Spleen (tissue), 11 donors: Measurements from ENCODE around the gene RFXAP. TPM values are rescaled to one million over a fixed set of nuclear protein-coding genes. Genes with fewer than 3 reads are reported as not detected.

Experiments
- DNase-seq: peaks from one replicate; pipeline ENCODE4 v3.0.0-alpha.2; 2020
- H3K27ac ChIP-seq, 8 donors: fragments of 200-600 bp; sonication (generic) in 7 of 8; 1 replicate in 4 of 8; 2 replicates in 4 of 8; pipeline versions ENCODE4 v1.5.0 to v1.8.0; 2016 to 2021; ENCODE audit warnings: inconsistent platforms in 4 of 8, mild to moderate bottlenecking in 4 of 8, moderate library complexity in 1 of 8
- H3K27me3 ChIP-seq, 7 donors: fragments of 200-600 bp; sonication (generic) in 6 of 7; replicated peaks in 1 of 7; 1 replicate in 4 of 7; 2 replicates in 3 of 7; pipeline versions ENCODE4 v1.5.0 to v1.8.0; 2016 to 2021; ENCODE audit warnings: inconsistent platforms in 3 of 7, mild to moderate bottlenecking in 1 of 7
- H3K36me3 ChIP-seq, 6 donors: fragments of 200-600 bp; sonication (generic) in 5 of 6; 1 replicate in 4 of 6; 2 replicates in 2 of 6; pipeline versions ENCODE4 v1.5.0 to v1.8.0; 2016 to 2021; ENCODE audit warnings: inconsistent platforms in 2 of 6
- H3K4me1 ChIP-seq, 6 donors: fragments of 200-600 bp; sonication (generic) in 5 of 6; 1 replicate in 3 of 6; 2 replicates in 3 of 6; pipeline versions ENCODE4 v1.5.0 to v1.8.0; 2016 to 2021; ENCODE audit warnings: inconsistent platforms in 3 of 6
- H3K4me3 ChIP-seq, 8 donors: fragments of 200-600 bp; sonication (generic) in 7 of 8; 1 replicate in 4 of 8; 2 replicates in 4 of 8; pipeline versions ENCODE4 v1.5.0 to v1.8.0; 2016 to 2021; ENCODE audit warnings: inconsistent platforms in 4 of 8, mild to moderate bottlenecking in 4 of 8, moderate library complexity in 2 of 8
- H3K9me3 ChIP-seq, 8 donors: fragments of 200-600 bp; sonication (generic) in 7 of 8; 1 replicate in 4 of 8; 2 replicates in 4 of 8; pipeline versions ENCODE4 v1.5.0 to v1.8.0; 2016 to 2021; ENCODE audit warnings: inconsistent platforms in 4 of 8
- CTCF ChIP-seq, 11 experiments: fragments of 200-600 bp in 7 of 11; fragments of 450-650 bp in 4 of 11; sonication (generic) in 4 of 11; IDR thresholded peaks in 8 of 11; conservative IDR thresholded peaks in 3 of 11; 1 replicate in 7 of 11; 2 replicates in 4 of 11; pipeline versions ENCODE4 v1.4.0 to v1.8.0; 2016 to 2021; ENCODE audit warnings: antibody characterized with exemption in 11 of 11, inconsistent platforms in 4 of 11, mild to moderate bottlenecking in 1 of 11
- POLR2A ChIP-seq, 3 donors: fragments of 450-650 bp; IDR thresholded peaks; one replicate each; pipeline ENCODE4 v1.5.1; 2017; ENCODE audit warnings: antibody characterized with exemption in 3 of 3, mild to moderate bottlenecking in 1 of 3
- POLR2AphosphoS5 ChIP-seq, 3 donors: sonication (generic); formaldehyde crosslinking; IDR thresholded peaks; one replicate each; pipeline ENCODE4 v1.5.1; 2017; ENCODE audit warnings: antibody characterized with exemption in 3 of 3
- WGBS, 5 donors: extraction: QIAGEN DNeasy Blood & Tissue Kit in 3 of 5; methylation state at CpG; one replicate each; pipeline versions ENCODE4 v1.1.5 to v1.1.7; 2013 to 2018; 5-methylcytosine and 5-hydroxymethylcytosine counted together
- intact Hi-C: fragments of 100-400 bp; cut with DNase I; formaldehyde crosslinking; loops from one replicate; pipeline ENCODE4 v1.15.0; 2023; ENCODE audit warnings: low total_unique reads
- polyA plus RNA-seq, 3 donors: library from polyadenylated mRNA; stranded (reverse); fragments of 200-250 nt; gene quantifications; one replicate each; pipeline ENCODE4 v1.2.1, GENCODE V29; 2013
- total RNA-seq, 7 donors: library from RNA; depleted of rRNA in 3 of 7; stranded (reverse); fragments of >200 nt in 3 of 7; fragmentation: NEBNext Ultra II Directional in 4 of 7; extraction: Animal tissue kit (Norgen Biotek cat#: 25700) in 4 of 7; gene quantifications; one replicate each; pipeline versions ENCODE4 v1.1.0 to v1.2.1, GENCODE V29; 2016 to 2021
- donor health status: healthy with polysubstance abuse.
- donor health status: DM: no; HTN: no; CAD: no; lungs with moderate emphysema.
- donor health status: DM: no; HTN: no; CAD: no.
- donor health status: Bipolar disorder and iron deficiency.
- donor health status: healthy.
- donor health status: DM: no; HTN: no; CAD: no.
- donor health status: DM: yes; HTN: yes; CAD: no.

Gene RFXAP
- total and polyA plus RNA-seq, 10 donors, result 4.6 to 9.3 (median 6.5) TPM

DNA sequence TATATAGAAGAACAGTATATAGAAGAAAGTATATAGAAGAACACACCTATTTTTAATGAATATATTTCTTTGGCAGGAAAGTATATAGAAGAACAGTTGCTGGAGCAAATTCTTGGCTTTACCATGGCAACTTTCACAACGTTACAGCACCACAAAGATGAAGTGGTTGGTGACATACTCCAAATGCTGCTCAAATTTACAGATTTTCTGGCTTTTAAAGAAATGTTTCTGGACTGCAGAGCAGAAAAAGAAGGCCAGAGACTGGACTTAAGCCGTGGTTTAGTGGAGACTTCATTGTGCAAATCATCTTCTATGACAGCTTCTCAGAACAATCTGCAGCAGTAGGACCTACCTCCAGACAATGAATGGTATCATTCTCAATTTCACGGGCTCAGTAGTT lies 24.3 kb upstream of the RFXAP start:
- intact Hi-C loops, result no loop called here
- H3K4me3 ChIP-seq, result no peak overlapping the region
- WGBS, 5 donors, result 69 to 87% (median 79%) methylated on average over 3 of the region's 3 CpGs
- H3K27ac ChIP-seq, result no peak overlapping the region
- no peaks in the 10 kb centered on the region for H3K4me1 ChIP-seq
- no peaks in the 10 kb centered on the region for H3K9me3 ChIP-seq
- TF ChIP-seq POLR2AphosphoS5 (IDR thresholded peaks at IDR 0.05) (no peak), CTCF (IDR thresholded peaks at IDR 0.05 in 8 of 11, conservative IDR thresholded peaks at IDR 0.05 in 3 of 11) (no peak), POLR2A (IDR thresholded peaks at IDR 0.05) (no peak)
- H3K27me3 ChIP-seq, result peaks cover 0 to 3% (median 0%) of the 10 kb centered on the region in 7 donors
- H3K36me3 ChIP-seq, result no peaks in the 10 kb centered on the region
- no peak for DNase-seq

DNA sequence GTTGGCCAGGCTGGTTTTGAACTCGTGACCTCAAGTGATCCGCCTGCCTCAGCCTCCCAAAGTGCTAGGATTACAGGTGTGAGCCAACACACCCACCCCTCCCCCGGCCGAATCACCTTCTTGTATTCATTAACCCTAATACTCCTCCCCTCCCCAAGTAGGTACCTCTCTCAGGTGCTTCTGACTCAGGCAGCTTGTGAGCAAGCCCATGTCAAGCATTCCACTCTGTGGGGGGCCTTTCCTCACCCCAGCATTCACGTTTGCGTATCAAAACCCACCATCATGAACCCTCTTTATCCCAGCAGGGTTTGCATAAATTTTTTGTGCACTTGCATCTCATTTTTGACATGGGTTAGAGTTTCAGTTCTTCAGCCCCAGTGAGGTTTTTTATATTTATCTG lies 23.6 kb upstream of the RFXAP start:
- intact Hi-C loops, result no loop called here
- WGBS, 5 donors, result 67 to 86% (median 81%) methylated on average over 6 of the region's 6 CpGs
- Histone ChIP-seq H3K9me3 (no peaks in the 10 kb centered on the region), H3K4me3 (no peak overlapping the region), H3K27me3 (peaks cover 0 to 3% (median 0%) of the 10 kb centered on the region in 7 donors), H3K36me3 (no peaks in the 10 kb centered on the region), H3K4me1 (no peaks in the 10 kb centered on the region), H3K27ac (no peak overlapping the region)
- TF ChIP-seq POLR2A (IDR thresholded peaks at IDR 0.05) (no peak), POLR2AphosphoS5 (IDR thresholded peaks at IDR 0.05) (no peak), CTCF (IDR thresholded peaks at IDR 0.05 in 8 of 11, conservative IDR thresholded peaks at IDR 0.05 in 3 of 11) (no peak)
- no peak for DNase-seq

DNA sequence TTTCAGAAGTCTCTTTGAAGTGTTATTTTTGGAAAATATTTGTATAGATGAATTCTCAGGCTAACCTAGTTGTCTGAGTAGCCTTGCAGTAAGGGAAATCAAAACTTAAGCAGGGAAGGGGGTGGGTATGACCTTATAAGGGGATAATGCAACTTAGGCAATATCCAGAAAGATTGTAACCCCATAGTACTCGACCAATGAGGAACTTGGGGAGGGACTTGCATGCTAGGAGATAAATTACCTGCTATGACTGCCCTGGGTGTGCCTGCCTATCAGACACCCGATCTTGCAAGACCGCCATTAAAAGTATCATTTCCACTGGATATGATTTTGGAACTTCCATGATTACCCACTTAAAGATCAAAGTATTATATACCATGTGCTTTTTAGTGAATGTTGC lies 23.0 kb upstream of the RFXAP start:
- no peak for TF ChIP-seq POLR2A (IDR thresholded peaks at IDR 0.05)
- TF ChIP-seq POLR2AphosphoS5 (IDR thresholded peaks at IDR 0.05), result no peak
- no peak for TF ChIP-seq CTCF (IDR thresholded peaks at IDR 0.05 in 8 of 11, conservative IDR thresholded peaks at IDR 0.05 in 3 of 11)
- no peak for DNase-seq
- no peaks in the 10 kb centered on the region for H3K4me1 ChIP-seq
- no peaks in the 10 kb centered on the region for H3K27me3 ChIP-seq
- 71 to 85% (median 76%) methylated on average over 3 of the region's 3 CpGs for WGBS, 5 donors
- no peaks in the 10 kb centered on the region for H3K36me3 ChIP-seq
- no peak overlapping the region for H3K4me3 ChIP-seq
- no peaks in the 10 kb centered on the region for H3K9me3 ChIP-seq
- intact Hi-C loops, result no loop called here
- H3K27ac ChIP-seq, result no peak overlapping the region

DNA sequence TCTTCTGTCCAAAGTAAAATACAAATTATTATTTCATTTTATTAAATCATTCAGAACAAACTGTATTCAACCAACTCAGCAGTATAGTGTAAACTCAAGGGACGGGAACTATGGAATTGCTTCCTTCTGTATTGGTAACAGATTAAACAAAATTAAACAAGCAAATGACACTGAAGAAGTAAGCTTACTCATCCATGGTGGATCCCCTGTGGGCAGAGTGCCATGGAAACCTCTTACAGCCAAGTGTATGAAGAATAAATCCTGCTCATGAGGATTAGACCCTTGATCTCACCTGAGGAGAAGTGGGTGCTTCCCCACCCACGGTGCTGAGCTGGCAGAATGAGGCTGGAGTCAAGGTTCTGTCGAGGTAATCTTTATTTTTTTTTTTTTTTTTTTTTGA lies 18.0 kb upstream of the RFXAP start:
- no peaks in the 10 kb centered on the region for H3K9me3 ChIP-seq
- no peaks in the 10 kb centered on the region for H3K36me3 ChIP-seq
- intact Hi-C loops, result no loop called here
- H3K4me1 ChIP-seq, result peaks cover 0 to 5% (median 0%) of the 10 kb centered on the region in 6 donors
- no peak for DNase-seq
- no peak for TF ChIP-seq CTCF (IDR thresholded peaks at IDR 0.05 in 8 of 11, conservative IDR thresholded peaks at IDR 0.05 in 3 of 11)
- WGBS, 5 donors, result 50 to 59% (median 52%) methylated on average over 3 of the region's 3 CpGs
- H3K4me3 ChIP-seq, result no peak overlapping the region
- H3K27ac ChIP-seq, result no peak overlapping the region
- H3K27me3 ChIP-seq, result no peaks in the 10 kb centered on the region
